ENCODE measurements around the gene PCK2.

- TF ChIP-seq CTCF (IDR thresholded peaks at IDR 0.05), result no peak
- no peak for TF ChIP-seq POLR2AphosphoS5 (IDR thresholded peaks at IDR 0.05)
- TF ChIP-seq POLR2A (IDR thresholded peaks at IDR 0.05), result no peak
- TF ChIP-seq EP300 (IDR thresholded peaks at IDR 0.05; ENCODE audit: low read depth), result no peak
Observed at GRCh38 chr14:24150567-24150966, 56.5 kb downstream of the PCK2 start.

Measured in transverse colon (tissue), 4 donors.